ENCODE results near the gene WIPF3. TPM values are rescaled to one million over a fixed set of nuclear protein-coding genes. Genes with fewer than 3 reads are reported as not detected.

The WIPF3 gene
- total and polyA plus RNA-seq, 8 donors, result 1.2 to 11.2 (median 4.0) TPM; not detected in 1

DNA sequence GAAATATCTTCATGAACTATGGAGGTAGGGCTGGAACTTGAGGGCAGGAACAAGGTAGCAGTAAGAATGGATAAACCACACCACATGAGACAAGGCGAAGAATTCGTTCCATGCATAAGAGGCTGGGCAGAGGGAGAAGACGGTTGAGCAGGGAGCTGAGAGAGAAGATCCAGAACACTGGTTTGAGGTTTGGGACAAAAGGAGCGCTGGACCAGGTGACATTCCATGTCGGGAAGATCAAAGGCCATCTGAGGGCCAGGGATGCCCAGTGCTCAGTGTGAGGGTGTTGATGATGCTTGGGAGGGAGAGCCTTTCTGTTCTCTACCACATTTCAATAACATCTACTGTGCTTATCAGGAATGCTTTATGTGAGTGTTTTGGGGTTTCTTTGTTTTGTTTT is 52.8 kb downstream of the WIPF3 start:
- intact Hi-C loops (cut with DNase I; ENCODE audit: low total_unique reads), result no loop called here
- no peak overlapping the region for H3K4me3 ChIP-seq
- WGBS, 5 donors, result 88 to 96% (median 93%) methylated on average over 5 of the region's 5 CpGs
- no peaks in the 10 kb centered on the region for H3K9me3 ChIP-seq
- H3K27ac ChIP-seq, result no peak overlapping the region
- no peaks in the 10 kb centered on the region for H3K27me3 ChIP-seq
- peaks cover 0 to 27% (median 11%) of the 10 kb centered on the region in 4 donors for H3K4me1 ChIP-seq
- TF ChIP-seq POLR2A (IDR thresholded peaks at IDR 0.05) (no peak), POLR2AphosphoS5 (IDR thresholded peaks at IDR 0.05) (no peak)
- DNase-seq, result no peak
- H3K36me3 ChIP-seq, result no peaks in the 10 kb centered on the region

DNA sequence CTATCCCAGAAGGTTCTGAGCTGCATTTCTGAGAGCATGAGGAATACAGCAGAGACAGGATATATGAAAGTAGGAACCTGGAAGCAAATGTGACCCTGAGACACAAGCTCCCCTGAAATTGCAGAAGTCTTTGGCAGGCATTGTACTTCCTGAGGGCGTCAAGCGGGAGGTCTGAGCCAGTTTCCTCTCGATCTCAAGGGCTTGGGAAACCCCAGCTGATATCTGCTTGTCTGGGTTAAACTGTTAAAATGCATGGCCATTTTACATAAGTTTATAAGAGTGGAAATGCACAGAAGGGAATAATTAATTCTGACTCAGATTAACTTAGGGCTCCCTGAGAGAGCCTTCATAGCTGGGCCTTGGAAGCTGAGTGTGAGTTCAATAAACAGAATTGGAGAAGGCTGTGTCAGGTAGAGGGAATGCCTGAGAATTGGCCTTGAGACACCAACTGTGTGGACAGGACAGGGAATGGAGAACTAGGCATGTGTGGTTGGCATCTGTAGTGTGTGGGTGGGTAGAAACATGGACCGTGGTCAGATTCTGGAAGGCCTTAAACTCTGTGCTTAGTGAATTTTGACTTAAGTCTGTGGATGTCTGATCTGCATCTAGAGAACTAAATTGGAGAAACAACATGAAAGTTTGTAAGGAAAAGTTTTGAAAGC is 53.3 kb downstream of the WIPF3 start:
- H3K27me3 ChIP-seq, result no peaks in the 10 kb centered on the region
- TF ChIP-seq EP300 (IDR thresholded peaks at IDR 0.05) (no peak), POLR2A (IDR thresholded peaks at IDR 0.05) (no peak), POLR2AphosphoS5 (IDR thresholded peaks at IDR 0.05) (no peak)
- TF ChIP-seq, protein P1, sequence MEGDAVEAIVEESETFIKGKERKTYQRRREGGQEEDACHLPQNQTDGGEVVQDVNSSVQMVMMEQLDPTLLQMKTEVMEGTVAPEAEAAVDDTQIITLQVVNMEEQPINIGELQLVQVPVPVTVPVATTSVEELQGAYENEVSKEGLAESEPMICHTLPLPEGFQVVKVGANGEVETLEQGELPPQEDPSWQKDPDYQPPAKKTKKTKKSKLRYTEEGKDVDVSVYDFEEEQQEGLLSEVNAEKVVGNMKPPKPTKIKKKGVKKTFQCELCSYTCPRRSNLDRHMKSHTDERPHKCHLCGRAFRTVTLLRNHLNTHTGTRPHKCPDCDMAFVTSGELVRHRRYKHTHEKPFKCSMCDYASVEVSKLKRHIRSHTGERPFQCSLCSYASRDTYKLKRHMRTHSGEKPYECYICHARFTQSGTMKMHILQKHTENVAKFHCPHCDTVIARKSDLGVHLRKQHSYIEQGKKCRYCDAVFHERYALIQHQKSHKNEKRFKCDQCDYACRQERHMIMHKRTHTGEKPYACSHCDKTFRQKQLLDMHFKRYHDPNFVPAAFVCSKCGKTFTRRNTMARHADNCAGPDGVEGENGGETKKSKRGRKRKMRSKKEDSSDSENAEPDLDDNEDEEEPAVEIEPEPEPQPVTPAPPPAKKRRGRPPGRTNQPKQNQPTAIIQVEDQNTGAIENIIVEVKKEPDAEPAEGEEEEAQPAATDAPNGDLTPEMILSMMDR (IDR thresholded peaks at IDR 0.05), result no peak
- H3K4me3 ChIP-seq, result no peak overlapping the region
- whole genome bisulfite sequencing, 5 donors, result 51 to 65% (median 56%) methylated on average over 4 of the region's 4 CpGs
- DNase-seq, result peak in 1 of 2 donors; percentile 41
- H3K27ac ChIP-seq, result no peak overlapping the region
- peaks cover 0 to 22% (median 11%) of the 10 kb centered on the region in 4 donors for H3K4me1 ChIP-seq
- intact Hi-C loops (cut with DNase I; ENCODE audit: low total_unique reads), result no loop called here
- H3K36me3 ChIP-seq, result no peaks in the 10 kb centered on the region
- no peaks in the 10 kb centered on the region for H3K9me3 ChIP-seq

DNA sequence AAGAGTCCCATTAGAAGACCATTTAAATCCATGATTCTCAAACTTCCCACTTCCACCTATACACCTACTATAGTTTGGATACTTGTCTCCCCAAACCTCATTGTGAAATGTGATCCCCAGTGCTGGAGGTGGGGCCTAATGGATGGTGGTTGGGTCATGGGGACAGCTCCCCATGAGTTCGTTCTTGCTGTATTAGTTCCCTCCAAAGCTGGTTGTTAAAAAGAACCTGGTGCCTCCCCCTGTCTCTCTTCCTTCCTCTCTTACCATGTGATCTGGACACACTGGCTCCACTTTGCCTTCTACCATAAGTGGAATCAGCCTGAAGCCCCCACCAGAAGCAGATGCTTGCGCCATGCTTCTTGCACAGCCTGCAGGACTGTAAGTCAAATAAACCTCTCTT is 53.9 kb downstream of the WIPF3 start:
- no peaks in the 10 kb centered on the region for H3K27me3 ChIP-seq
- peaks cover 0 to 23% (median 11%) of the 10 kb centered on the region in 4 donors for H3K4me1 ChIP-seq
- no peaks in the 10 kb centered on the region for H3K36me3 ChIP-seq
- 79 to 95% (median 91%) methylated on average over 2 of the region's 2 CpGs for WGBS, 5 donors
- intact Hi-C loops (cut with DNase I; ENCODE audit: low total_unique reads), result no loop called here
- H3K27ac ChIP-seq, result no peak overlapping the region
- no peak for DNase-seq
- no peaks in the 10 kb centered on the region for H3K9me3 ChIP-seq
- no peak overlapping the region for H3K4me3 ChIP-seq
- TF ChIP-seq POLR2A (IDR thresholded peaks at IDR 0.05) (no peak), EP300 (IDR thresholded peaks at IDR 0.05) (no peak), POLR2AphosphoS5 (IDR thresholded peaks at IDR 0.05) (no peak)
- TF ChIP-seq, protein P1 (IDR thresholded peaks at IDR 0.05), result no peak

- DNase-seq, result no peak
- Histone ChIP-seq H3K4me1 (peaks cover 8 to 40% (median 27%) of the 10 kb centered on the region in 4 donors), H3K4me3 (no peak overlapping the region), H3K9me3 (no peaks in the 10 kb centered on the region), H3K36me3 (no peaks in the 10 kb centered on the region), H3K27me3 (no peaks in the 10 kb centered on the region), H3K27ac (no peak overlapping the region)
- TF ChIP-seq, protein P1 (IDR thresholded peaks at IDR 0.05), result no peak
- TF ChIP-seq POLR2AphosphoS5 (IDR thresholded peaks at IDR 0.05) (no peak), EP300 (IDR thresholded peaks at IDR 0.05) (no peak), POLR2A (IDR thresholded peaks at IDR 0.05) (no peak)
- intact Hi-C loops (cut with DNase I; ENCODE audit: low total_unique reads), result no loop called here
- 88 to 95% (median 94%) methylated on average over 3 of the region's 3 CpGs for WGBS, 5 donors
Observed at GRCh38 chr7:29861884-29862283, 55.6 kb downstream of the WIPF3 start.

- Histone ChIP-seq H3K27me3 (no peaks in the 10 kb centered on the region), H3K27ac (peak overlapping the region in 1 of 5 donors; percentile 37)
Observed at GRCh38 chr7:29864656-29865055, 58.3 kb downstream of the WIPF3 start.

More at GRCh38 chr7:29864656-29865055, 58.3 kb downstream of the WIPF3 start:
- no peak for DNase-seq
- WGBS, 5 donors, result 60 to 86% (median 80%) methylated on average over 2 of the region's 2 CpGs
- Histone ChIP-seq H3K4me3 (no peak overlapping the region), H3K9me3 (no peaks in the 10 kb centered on the region), H3K36me3 (no peaks in the 10 kb centered on the region), H3K4me1 (peaks cover 11 to 38% (median 28%) of the 10 kb centered on the region in 4 donors)
- intact Hi-C loops (cut with DNase I; ENCODE audit: low total_unique reads), result no loop called here
- TF ChIP-seq POLR2A (IDR thresholded peaks at IDR 0.05) (no peak), POLR2AphosphoS5 (IDR thresholded peaks at IDR 0.05) (no peak), EP300 (IDR thresholded peaks at IDR 0.05) (no peak)
- TF ChIP-seq, protein P1 (IDR thresholded peaks at IDR 0.05), result no peak

Data from stomach (tissue), 9 donors.